HG03520 (cell line): ENCODE results near the gene NMNAT3.
"Not testable (repeated sequence)": the region's sequence is repeated elsewhere in the genome, so short reads cannot be mapped to it uniquely, and the experiment has no call there.

Source experiments
- ATAC-seq: cut with Tn5 transposase; IDR thresholded peaks from one replicate; pipeline ENCODE4 v1.9.1; 2021; ENCODE audit warnings: mild to moderate bottlenecking, moderate library complexity; ENCODE audit not compliant: unreplicated experiment

The NMNAT3 gene

GRCh38 chr3:139639662-139640061 lies 38.1 kb downstream of the NMNAT3 start:
- no peak for ATAC-seq

DNA sequence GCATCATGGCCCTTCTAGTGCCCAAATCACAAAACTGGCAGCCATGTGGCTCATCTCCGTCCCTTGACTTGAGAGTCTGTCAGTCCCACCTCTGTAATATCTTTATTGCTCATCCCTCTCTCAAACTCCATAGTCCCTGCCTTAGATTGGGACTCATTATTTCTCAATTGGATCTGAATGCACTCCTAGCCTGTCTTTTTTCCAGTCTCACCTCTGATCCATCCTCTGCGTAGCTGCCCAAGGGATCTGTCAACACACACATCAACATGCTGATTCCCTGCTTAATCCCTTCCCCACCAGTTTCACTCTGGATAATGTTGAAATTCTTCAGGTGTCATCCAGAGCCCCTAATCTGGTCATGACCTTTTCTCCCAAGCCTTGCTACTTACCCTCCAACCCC lies 39.3 kb downstream of the NMNAT3 start:
- ATAC-seq: no peak

DNA sequence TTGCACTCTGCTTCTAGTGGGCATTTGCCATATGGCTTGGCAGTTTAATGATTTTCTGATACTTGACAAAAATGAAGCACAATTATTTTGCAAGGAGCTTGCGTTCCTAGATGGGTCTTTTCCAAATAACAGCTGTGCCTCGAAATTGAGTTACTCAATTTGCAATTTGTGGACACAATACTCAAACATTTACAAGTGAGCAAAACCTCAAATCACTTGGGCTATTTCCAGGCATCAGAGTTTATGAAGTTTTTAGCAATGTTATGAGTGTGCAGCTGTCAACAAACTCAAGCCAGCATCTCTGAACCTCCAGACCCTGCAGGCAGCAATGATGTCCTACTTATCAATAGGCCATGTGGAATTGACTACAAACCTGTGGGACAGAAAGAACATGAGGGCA lies 41.3 kb downstream of the NMNAT3 start:
- ATAC-seq: no peak

GRCh38 chr3:139634111-139634635 lies 43.6 kb downstream of the NMNAT3 start:
- ATAC-seq: no peak

DNA sequence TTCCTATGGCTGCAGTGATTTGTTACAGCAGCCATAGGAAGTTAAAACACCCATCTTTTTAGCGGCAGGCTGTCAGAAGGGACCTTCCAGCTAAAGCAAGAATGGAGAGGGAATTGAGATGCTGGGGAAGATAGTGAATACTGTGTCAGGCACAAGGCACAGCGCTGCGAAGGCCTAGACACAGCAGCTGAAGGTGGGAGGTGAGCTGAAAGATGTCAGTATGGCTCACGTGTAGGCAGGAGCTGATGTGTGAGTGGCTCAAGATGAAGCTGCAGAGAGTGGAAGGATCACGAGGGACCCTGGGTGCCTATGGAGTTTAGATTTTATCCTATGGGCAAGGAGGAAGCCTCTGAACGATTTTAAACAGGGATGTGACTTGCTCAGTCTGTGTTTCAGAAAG lies 44.3 kb downstream of the NMNAT3 start:
- ATAC-seq: no peak

DNA sequence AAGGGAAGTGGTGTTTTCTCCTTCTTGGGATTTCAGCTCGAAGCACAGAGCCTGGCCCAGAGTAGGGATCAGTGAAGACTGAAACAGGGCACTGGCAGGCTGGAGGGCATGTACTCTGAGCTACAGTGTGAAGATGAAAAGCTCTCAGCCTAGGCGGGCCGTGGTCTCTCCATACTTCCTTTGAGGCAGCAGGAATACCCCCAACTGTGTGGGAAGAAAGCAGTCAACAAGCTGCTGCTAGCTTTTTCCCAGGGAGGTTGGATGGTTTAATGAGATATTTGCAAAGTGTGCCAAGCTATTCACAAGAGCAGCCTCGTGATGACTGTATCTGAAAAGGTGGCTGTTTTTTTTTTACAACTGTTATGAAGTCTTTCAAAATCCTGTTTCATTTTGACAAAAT lies 47.2 kb downstream of the NMNAT3 start:
- no peak for ATAC-seq

GRCh38 chr3:139629033-139629432 lies 48.7 kb downstream of the NMNAT3 start:
- ATAC-seq: peak; percentile 64

DNA sequence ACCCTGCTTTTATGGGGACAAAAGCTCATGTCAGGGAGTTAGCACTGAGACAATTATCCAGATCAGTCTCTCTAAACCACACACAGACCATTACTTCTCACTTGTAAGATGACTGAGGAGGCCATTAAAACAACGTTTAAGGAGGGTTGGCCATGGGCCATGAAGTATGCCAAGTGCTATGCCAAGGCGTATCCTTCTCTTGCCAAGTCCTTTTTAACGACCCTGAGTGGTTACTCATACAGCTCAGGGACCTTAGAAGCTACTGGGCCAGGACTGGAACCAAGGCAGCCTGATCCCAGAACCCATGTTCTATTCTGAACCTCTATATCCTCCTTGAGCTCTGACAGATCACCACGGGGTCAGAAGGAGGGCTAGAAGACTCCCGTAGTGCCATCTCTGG lies 50.0 kb downstream of the NMNAT3 start:
- no peak for ATAC-seq

DNA sequence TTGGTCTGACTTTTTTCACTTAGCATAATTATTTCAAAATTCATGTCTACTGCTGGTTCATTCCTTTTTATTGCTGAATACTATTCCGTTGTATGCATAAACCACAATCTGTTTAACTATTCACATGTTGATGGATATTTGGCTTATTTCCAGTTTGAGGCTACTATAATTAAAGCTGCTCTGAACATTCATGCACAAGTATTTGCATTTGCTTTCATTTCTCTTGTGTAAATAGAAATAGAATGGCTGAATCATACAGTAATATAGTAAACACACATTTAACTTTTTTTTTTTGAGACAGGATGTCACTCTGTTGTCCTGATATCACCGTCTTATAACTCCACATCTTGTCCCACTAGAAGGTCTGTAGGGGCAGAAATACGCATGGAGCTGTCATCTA lies 57.3 kb downstream of the NMNAT3 start:
- no peak for ATAC-seq

- no peak for ATAC-seq
Observed at GRCh38 chr3:139619484-139619883, 58.3 kb downstream of the NMNAT3 start.

GRCh38 chr3:139617672-139618268 lies 60.0 kb downstream of the NMNAT3 start:
- ATAC-seq: no peak

DNA sequence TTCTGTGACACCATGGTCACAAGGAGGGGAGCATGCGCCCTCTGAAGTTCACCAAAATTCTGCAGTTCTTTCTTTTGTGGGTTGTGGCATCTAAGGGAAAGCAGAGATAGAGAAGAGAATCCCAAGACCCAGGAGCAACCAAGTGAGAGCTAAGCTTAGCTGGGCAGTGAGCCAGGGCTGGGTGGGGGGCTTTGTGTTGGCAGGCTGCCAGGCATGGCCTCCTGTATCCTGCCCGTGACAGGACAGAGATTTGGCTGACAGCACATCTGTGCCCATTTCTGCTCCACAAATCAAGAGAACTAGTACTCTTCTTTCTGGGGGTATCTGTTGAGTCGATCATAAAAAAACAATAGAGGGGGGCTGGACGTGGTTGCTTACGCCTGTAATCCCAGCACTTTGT lies 66.2 kb downstream of the NMNAT3 start:
- no peak for ATAC-seq

DNA sequence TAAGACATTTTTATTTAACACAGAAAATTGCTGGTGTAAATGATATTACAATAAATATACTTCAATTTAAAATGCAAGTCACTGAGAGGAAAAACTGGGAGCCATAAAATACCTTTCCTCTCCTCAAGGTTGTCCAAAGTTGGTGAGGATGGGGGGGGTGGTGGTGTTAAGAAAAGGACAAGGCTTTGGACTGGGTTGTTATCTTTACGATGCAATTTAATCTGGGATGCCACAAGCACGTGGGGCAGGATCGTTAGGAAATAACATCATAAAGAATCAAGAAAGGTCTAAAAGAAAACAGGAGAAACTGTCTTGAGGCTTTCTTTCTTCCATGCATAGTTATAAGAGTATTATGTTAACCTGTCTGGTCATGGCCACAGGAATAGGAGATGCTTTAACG lies 66.9 kb downstream of the NMNAT3 start:
- ATAC-seq: no peak

- ATAC-seq: no peak
Observed at GRCh38 chr3:139608924-139609323, 68.8 kb downstream of the NMNAT3 start.

- no peak for ATAC-seq
Observed at GRCh38 chr3:139608108-139608380, 69.7 kb downstream of the NMNAT3 start.

GRCh38 chr3:139607257-139608107 lies 70.3 kb downstream of the NMNAT3 start:
- ATAC-seq: no peak

- ATAC-seq: no peak
Observed at GRCh38 chr3:139602003-139602402, 75.8 kb downstream of the NMNAT3 start.

- ATAC-seq: no peak
Observed at GRCh38 chr3:139601191-139601961, 76.4 kb downstream of the NMNAT3 start.

GRCh38 chr3:139597947-139598346 lies 79.8 kb downstream of the NMNAT3 start:
- no peak for ATAC-seq

DNA sequence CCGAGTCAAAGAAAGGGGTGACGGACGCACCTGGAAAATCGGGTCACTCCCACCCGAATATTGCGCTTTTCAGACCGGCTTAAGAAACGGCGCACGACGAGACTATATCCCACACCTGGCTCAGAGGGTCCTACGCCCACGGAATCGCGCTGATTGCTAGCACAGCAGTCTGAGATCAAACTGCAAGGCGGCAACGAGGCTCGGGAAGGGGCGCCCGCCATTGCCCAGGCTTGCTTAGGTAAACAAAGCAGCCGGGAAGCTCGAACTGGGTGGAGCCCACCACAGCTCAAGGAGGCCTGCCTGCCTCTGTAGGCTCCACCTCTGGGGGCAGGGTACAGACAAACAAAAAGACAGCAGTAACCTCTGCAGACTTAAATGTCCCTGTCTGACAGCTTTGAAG lies 86.6 kb downstream of the NMNAT3 start:
- not testable (repeated sequence) for ATAC-seq

DNA sequence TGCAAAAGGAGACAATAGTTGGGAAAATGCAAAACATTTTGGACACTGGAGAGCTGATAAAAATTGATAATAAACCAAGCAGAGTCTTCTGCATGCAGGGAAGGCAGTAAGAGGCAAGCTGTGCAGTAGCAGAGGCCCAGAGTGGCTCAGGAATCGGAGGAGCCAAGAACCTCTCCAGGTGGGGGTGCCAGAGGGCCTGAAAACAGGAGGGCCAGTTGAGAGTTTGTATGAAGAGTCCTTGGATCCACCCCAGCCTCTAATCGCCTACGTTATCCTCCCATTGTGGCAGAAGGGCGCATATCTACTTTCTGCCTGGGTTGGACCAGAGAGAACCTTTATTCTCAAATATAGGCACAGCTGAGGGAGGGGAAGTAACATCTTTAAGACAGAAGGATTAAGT lies 89.3 kb downstream of the NMNAT3 start:
- no peak for ATAC-seq

- no peak for ATAC-seq
Observed at GRCh38 chr3:139587797-139588196, 90.0 kb downstream of the NMNAT3 start.
